ENCODE measurements around the gene ARHGAP23. TPM values are rescaled to one million over a fixed set of nuclear protein-coding genes. Genes with fewer than 3 reads are reported as not detected.

The ARHGAP23 gene
- total RNA-seq, 1 experiment from 2014 or later = 97.9 TPM

GRCh38 chr17:38464251-38464722, 36.0 kb downstream of the ARHGAP23 start:
- Histone ChIP-seq H2BK12ac (ENCODE audit: insufficient read length, low read depth, low read length) (no peak overlapping the region), H3K27me3 (ENCODE audit: insufficient read depth, low read length) (no peaks in the 10 kb centered on the region), H2BK20ac (ENCODE audit: low read depth, low read length, poor library complexity, severe bottlenecking) (no peak overlapping the region), H3T11ph (ENCODE audit: low read length) (no peak overlapping the region), H3K9ac (ENCODE audit: extremely low read depth, insufficient read length, low read length) (no peak overlapping the region), H3K4me1 (ENCODE audit: insufficient read depth, low read length) (no peaks in the 10 kb centered on the region), H3K9me3 (ENCODE audit: control insufficient read depth, low read depth, low read length) (no peaks in the 10 kb centered on the region), H3K23me2 (ENCODE audit: insufficient read length, low read depth, low read length, poor library complexity, severe bottlenecking) (no peaks in the 10 kb centered on the region), H2BK15ac (ENCODE audit: low read depth, low read length) (no peak overlapping the region), H3K14ac (ENCODE audit: insufficient read depth, low read length) (no peak overlapping the region; the same call in 1 of the 2 replicates), H3K56ac (ENCODE audit: insufficient read length, low read depth, low read length) (no peak overlapping the region), H3K27ac (ENCODE audit: insufficient read length, low read depth, low read length) (no peak overlapping the region), H2BK120ac (ENCODE audit: low read depth, low read length, poor library complexity, severe bottlenecking) (no peak overlapping the region), H4K8ac (replicated peaks; ENCODE audit: insufficient read length, low read depth, low read length) (no peak overlapping the region), H2AK5ac (ENCODE audit: insufficient read length, low read length) (no peak overlapping the region), H4K5ac (ENCODE audit: insufficient read length, low read depth, low read length) (no peak overlapping the region), H3K18ac (ENCODE audit: insufficient read length, low read depth, low read length) (no peak overlapping the region), H3K4ac (ENCODE audit: low read depth, low read length) (no peak overlapping the region), H2BK5ac (ENCODE audit: insufficient read length, low read length) (no peak overlapping the region), H3K79me1 (ENCODE audit: insufficient read depth, low read depth, low read length, poor library complexity, severe bottlenecking) (no peaks in the 10 kb centered on the region), H4K20me1 (ENCODE audit: control insufficient read depth, insufficient read depth, insufficient read length) (peaks cover 10% of the 10 kb centered on the region), H2AFZ (ENCODE audit: low read length) (no peak overlapping the region), H3K4me2 (ENCODE audit: insufficient read depth, insufficient read length, low read length) (no peak overlapping the region), H4K91ac (ENCODE audit: insufficient read length, low read depth, low read length) (no peak overlapping the region), H3K79me2 (ENCODE audit: insufficient read depth, low read length) (peaks cover 3% of the 10 kb centered on the region; the same call in 1 of the 2 replicates), H3K23ac (ENCODE audit: insufficient read length, low read depth, low read length) (no peak overlapping the region)
- H3K4me1 Mint-ChIP-seq = peaks cover 9 to 13% of the 10 kb centered on the region in 2 experiments
- WGBS (ENCODE audit: extremely low coverage, insufficient read length, low lambda C conversion rate) = no CpG with 5 or more reads among the region's 9 CpGs
- peaks cover 32 to 72% (median 34%) of the 10 kb centered on the region in 3 experiments; a peak in 6 of 7 replicates for H3K36me3 Mint-ChIP-seq (ENCODE audit: insufficient read depth in 1 of 3, low read depth in 3 of 3)
- TF ChIP-seq CTCF (conservative IDR thresholded peaks at IDR 0.05) = no peak
- no peaks in the 10 kb centered on the region; the same call in 1 of the 2 replicates for H3K27me3 Mint-ChIP-seq (ENCODE audit: low read depth)
- DNase-seq = no peak
- peak overlapping the region; percentile 25 to 69 (median 58); a peak in 4 of 7 replicates for H3K27ac Mint-ChIP-seq
- H3K4me3 Mint-ChIP-seq = no peak overlapping the region
- no peaks in the 10 kb centered on the region; a peak in 1 of 5 replicates for H3K9me3 Mint-ChIP-seq
